Fibroblast of skin of abdomen (primary cell): ENCODE results near the gene WAC. TPM values are rescaled to one million over a fixed set of nuclear protein-coding genes. Genes with fewer than 3 reads are reported as not detected.
"Not testable (repeated sequence)": the region's sequence is repeated elsewhere in the genome, so short reads cannot be mapped to it uniquely, and the experiment has no call there.

ENCODE experiments used
- DNase-seq: peaks from one replicate; pipeline ENCODE4 v3.0.0-alpha.2; 2013
- polyA plus RNA-seq, 2 experiments: library from polyadenylated mRNA; unstranded; fragments of 120-200 nt; gene quantifications; one replicate each; pipeline ENCODE4 v1.2.1, GENCODE V29; 2013; ENCODE audit not compliant: insufficient read length in 2 of 2

WAC gene, protein sequence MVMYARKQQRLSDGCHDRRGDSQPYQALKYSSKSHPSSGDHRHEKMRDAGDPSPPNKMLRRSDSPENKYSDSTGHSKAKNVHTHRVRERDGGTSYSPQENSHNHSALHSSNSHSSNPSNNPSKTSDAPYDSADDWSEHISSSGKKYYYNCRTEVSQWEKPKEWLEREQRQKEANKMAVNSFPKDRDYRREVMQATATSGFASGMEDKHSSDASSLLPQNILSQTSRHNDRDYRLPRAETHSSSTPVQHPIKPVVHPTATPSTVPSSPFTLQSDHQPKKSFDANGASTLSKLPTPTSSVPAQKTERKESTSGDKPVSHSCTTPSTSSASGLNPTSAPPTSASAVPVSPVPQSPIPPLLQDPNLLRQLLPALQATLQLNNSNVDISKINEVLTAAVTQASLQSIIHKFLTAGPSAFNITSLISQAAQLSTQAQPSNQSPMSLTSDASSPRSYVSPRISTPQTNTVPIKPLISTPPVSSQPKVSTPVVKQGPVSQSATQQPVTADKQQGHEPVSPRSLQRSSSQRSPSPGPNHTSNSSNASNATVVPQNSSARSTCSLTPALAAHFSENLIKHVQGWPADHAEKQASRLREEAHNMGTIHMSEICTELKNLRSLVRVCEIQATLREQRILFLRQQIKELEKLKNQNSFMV
- 94.2 TPM for polyA plus RNA-seq (2013, experiment 1 of 2; ENCODE audit: insufficient read length)
- 90.8 TPM for polyA plus RNA-seq (2013, experiment 2 of 2; ENCODE audit: insufficient read length)

DNA sequence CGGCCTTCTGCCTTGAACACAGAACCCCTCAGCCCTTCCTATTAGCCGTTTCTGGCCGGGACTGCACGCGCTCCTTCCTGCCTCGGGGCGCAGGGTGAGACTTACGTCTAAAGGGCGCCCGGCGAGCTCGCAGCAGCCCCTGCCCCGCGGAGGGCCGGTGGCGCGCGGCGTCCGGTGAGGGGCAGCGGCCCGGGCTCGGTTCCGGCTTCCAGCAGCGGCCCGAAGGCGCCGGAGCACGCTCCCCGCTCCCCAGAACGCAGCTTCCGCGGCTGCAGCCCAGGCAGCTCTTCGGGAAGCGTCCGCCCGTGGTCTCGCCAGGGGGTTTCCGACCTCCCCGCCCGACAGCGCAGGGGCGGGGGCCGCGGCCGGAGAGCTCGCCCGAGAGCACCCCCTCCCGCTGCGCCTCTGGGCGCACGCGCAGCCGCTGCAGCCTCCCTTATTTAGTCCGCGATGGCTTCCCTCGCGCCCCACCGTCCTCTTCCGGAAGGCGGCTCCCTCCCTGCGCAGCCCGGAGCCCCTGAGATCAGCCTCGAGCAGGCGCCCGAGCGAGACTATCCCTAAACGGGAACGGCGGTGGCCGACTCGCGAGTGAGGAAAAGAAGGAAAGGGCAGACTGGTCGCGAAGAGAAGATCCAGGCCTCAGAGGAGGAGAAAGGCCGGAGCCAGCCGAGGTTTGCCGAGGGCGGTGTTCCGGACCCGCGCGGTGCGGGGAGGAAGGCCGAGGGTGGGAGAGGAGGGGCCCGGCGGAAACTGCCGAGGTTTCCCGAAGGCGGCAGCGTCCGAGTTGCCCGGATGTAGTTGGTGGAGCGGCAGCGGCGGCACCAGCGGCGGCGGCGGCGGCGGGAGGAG is at the start of gene WAC:
Gene WAC (plus strand): TSS at position 782 of the 849 bp plus-strand sequence. CDS start 462 bp downstream, outside the sequence.
- peak; percentile 94 for DNase-seq

DNA sequence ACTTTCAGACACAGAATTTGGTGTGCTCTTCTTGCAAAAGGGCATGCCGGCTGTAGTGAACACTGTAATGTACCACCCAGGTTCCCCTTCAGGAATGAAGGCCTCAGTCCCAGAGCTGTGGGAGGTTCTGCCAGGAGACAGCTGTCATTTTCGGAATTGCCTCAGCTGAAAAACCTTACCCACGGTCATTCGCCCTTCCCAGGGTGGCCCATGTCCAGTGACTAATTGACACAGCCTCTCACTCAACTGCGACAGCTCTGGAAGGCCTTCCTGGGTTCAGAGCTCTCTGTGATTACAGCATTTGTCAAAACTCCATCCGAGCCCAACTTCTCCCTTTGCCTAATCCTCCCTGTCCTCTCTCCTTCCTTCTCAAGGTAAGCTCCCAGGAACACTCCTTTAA is 43.7 kb upstream of the WAC start:
- DNase-seq: no peak

DNA sequence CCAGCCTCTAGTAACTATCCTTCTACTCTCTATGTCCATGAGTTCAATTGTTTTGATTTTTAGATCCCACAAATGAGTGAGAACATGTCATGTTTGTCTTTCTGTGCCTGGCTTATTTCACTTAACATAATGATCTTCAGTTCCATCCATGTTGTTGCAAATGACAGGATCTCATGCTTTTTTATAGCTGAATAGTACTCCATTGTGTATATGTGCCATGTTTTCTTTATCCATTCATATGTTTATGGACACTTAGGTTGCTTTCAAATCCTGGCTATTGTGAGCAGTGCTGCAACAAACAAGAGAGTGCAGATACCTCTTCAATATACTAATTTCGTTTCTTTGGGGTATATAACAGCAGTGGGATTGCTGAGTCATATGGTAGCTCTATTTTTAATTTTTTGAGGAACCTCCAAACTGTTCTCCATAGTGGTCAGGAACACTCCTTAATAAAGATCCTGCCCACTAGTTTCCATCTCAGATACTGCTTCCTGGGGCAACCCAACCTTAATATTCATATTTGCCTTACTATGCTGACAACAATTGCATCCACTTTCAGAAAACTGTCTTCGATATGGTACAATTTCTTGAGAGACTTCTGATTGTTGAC is 42.6 kb upstream of the WAC start:
- not testable (repeated sequence) for DNase-seq

DNA sequence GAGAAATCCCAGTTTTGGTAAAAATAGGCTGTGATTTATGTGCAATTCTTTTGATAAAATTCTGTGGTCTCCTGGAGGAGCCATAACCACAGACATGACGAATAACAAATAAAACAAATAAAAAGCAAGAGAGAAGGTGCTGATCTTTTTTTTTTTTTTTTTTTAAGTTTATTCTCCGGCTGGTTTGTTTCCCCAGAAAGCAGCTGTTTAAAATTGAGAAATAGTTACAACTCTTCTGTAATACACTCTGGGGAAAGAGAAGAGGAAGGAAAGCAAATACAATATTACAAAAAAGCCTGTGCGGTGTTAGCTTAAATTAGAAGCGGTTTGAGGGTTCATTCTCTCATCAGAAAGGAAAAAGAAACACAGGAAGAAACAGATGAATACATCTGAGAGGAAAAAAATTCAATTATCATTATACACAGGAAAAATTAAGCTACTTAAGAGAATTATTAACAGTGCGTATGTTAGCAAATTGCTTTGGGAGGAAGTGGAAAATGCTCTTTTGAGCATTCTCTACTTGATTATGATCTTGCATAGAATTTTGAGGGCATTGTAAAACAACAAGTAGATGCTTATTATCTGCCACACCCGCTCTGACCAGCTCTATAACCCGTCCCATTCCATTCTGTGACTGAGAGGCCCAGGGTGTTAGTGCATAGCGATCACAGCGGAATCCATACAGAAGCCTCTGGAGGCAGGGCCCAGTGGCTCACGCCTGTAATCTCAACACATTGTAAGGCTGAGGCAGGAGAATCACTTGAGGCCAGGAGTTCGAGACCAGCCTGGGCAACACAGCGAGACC is 40.6 kb upstream of the WAC start:
- no peak for DNase-seq

DNA sequence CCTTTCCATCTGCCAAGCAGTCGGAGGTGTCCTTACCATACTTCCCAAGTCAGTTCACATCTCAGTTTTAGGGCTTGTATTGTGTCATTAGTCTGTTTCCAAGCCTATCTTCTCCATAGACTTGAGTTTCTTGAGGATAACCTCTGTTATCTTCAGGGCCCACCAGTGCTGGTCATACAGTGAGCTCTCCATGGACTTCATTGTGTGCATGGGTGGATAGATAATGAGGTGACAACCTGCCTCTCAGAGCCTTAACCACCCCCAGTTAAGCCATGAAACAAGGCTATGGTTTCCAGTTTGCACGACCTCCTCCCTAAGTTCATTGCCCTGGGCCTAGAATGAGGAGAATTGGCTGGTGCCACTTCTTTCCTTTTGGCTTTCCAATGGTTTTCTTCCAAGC is 38.5 kb upstream of the WAC start:
- no peak for DNase-seq

DNA sequence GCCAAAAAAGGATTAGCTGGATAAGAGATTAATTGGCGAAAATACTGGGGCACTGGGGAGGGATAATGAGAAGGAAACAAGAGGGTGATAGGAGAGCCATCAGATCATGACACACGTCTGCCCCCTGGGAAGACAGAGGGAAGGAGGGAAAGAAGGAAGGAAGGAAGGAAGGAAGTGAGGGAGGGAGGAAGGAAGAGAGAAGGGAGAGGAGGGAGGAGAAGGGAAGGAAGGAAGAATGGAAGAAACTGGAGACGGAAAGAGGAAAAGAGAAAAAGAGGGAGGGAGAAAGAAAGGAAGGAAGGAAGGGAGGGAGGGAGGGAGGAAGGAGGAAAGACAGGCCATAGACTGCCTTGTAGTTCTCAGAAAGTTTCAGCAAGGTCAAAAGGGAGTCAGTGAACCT is 37.8 kb upstream of the WAC start:
- DNase-seq: no peak

DNA sequence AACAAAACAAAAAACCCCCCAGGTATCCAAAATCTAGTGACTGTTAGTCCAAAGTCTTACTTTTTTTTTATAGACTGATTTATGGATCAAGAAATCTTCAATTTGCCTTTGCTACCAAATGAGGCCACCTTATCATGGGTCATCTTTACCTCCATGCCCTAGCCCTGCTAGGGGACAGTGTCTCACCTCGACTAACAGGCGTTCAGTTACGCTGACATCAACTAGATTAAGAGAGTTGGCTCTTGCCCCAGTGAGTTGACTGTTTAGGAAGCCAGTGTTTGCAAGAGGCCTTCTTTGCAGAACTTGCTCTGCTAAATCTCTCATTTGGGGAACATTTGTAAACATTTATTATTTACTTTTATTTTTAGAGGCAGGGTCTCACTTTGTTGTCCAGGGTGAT is 36.9 kb upstream of the WAC start:
- no peak for DNase-seq

DNA sequence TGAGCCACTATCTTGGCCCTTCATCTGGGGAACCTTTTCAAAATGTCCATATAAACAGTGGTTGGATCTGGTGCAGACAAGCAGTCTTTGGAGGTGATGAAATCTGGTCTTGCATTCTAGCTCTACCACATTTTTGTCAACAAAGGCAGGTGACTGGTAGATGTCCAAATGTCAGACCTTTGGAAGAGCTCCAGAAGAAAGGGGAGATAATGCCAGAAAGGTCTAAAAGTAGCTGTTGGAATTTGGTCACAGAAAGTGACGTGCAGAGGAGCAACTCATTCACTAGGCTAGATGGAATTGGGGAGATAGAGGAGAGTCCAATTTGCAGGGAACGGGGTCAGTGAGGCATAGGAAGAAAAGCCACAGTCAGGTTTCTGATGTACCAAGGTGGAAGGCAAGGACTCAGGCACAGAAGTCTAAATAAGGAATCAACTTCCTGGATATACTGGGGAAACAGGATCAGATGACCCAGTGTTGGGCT is 36.4 kb upstream of the WAC start:
- no peak for DNase-seq

DNA sequence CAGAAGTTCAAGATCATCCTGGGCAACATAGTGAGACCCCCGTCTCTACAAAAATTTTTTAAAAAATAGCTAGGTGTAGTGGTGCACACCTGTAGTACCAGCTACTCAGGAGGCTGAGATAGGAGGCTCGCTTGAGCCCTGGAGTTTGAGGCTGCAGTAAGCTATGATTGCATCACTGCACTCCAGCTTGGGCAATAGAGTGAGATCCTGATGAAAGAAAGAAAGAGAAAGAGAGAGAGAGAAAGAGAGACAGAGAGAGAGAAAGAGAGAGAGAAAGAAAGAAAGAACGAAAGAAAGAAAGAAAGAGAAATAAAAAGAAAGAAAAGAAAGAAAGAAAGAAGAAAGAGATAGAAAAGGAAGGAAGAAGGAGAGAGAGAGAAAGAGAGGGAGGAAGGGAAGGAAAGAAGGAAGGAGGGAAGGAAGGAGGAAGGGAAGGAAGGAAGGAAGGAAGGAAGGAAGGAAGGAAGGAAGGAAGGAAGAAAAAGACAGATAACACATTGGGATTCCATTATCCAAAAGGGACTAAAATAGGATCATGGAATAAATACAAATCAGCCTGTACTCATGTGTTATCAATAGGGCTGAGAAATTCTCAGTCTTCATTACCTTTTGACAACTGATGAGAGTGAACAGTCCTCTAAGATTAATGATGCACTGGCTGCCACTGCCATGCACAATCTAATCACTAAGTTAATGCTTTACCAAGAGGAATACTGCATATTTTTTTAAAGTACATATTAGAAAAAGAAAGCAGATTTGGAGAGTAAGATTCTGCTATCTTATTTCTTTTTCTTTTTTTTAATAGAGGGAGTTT is 35.4 kb upstream of the WAC start:
- DNase-seq: no peak

DNA sequence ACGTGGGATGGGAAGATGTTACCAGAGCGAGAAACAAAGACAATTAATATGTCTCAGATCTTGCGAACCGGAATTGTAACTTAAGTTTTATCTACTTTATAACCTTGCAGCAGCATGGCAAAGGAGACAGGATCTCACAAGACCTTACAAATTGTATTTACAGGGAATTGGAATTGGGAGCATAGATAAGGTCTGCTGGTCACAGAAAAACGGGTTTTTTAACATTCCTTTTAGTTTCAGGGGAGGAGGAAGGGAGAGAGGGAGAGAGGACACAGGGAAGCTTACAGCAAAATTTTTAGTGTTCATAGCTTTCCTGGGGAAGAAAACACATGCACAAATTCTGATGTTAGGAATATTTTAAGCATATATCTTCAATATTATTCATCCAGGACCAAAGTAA is 32.7 kb upstream of the WAC start:
- not testable (repeated sequence) for DNase-seq

DNA sequence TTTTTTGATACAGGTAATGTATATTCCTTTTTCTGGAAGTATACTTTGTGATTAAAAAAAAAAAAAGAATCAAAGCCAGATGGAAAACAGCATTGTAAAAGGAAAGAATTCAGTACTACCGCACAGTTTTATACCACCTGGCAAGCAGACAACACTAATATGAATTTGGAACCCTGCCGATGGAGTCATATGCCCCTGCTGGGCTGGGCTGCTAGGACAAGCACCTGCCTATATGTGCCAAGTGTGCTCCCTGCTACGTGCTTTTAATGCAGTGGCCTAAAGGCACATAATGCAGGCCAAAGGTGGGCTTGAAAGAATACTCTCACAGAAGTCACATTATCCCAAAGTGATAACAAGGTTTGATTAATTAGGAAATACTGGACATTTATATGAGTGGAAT is 29.8 kb upstream of the WAC start:
- peak; percentile 21 for DNase-seq

DNA sequence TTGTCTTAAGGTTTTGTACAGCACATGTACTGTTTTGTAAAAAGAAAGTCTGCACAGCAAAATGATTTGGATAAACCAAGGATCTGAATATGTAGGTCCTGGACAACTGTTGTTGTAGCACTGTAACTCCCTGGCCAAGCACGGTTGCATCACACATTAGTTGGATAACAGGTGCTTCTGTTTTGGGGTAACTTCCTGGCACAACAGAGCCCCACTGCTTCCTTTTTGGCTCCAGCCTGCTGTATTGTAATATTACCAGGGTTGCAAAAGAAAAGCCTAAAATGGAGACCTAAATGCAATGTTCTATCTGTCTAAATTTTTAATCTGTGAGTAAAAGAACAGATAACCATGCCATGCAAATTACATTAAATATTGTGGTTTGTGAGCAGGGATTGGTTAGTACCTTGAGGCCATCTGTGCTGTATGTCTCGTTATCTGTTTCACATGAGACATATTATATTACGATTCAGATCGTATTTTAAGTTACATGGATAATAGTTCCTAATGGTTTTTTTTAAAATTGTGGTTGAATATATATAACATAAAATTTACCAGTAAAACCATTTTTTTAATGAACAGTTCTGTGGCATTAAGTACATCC is 27.5 kb upstream of the WAC start:
- DNase-seq: no peak

DNA sequence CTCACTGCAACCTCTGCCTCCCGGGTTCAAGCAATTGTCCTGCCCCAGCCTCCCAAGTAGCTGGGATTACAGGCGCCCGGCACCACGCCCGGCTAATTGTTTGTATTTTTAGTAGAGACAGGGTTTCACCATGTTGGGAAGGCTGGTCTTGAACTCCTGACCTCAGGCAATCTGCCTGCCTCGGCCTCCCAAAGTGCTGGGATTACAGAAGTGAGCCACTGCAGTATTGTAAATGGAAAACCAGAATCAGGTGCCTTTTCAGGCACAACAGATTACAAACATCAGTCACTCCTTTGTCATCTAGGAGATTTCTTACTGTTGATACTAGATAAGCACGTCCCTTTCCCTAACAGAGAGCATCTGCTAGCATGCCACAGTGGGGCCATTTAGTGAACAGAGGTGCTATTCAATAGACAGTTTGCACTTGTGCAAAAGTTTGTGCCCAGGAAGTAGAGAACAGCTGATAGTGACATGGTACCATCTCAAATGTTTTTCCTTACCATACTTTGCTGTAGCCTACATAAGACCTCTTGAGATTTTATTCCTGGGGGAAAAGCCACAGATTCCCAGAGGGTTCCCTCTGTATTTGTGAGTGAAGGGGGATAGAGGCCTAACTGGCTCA is 24.5 kb upstream of the WAC start:
- no peak for DNase-seq

DNA sequence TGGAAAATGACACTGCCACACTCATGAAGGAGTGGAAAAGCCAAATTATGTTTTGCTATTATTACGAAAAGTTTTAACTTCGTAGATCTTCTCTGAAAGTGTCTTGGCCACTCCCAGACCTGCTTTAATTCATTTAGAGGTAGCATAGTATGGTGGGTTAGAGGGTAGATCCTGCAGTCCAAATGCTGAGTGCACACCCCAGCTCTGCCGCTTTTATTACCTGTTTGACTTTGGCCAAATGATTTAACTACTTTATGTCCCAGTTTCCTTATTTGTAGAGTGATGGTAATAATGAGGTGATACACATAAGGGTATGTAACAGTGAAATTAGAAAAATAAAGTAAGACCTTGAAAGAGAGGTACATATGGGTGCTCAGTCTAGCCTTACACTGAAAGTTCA is 23.6 kb upstream of the WAC start:
- DNase-seq: no peak

DNA sequence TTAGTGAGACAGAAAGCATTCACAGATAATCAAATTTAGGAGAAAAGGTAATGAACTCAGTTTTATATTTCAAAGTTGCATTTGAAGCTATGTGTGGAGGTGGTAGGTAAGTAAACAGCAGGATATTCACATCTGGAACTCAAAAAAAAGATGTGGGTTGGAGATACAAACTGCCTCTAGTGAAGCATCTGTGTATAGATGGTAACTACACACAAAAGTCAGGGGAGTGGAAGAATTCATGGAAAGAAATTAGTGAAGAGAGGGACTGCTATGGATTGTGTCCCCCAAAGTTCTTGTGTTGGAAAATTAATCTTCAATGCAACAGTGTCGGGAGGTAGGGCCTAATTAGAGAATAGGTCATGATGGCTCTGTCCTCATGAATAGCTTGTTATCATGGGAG is 18.3 kb upstream of the WAC start:
- DNase-seq: no peak

DNA sequence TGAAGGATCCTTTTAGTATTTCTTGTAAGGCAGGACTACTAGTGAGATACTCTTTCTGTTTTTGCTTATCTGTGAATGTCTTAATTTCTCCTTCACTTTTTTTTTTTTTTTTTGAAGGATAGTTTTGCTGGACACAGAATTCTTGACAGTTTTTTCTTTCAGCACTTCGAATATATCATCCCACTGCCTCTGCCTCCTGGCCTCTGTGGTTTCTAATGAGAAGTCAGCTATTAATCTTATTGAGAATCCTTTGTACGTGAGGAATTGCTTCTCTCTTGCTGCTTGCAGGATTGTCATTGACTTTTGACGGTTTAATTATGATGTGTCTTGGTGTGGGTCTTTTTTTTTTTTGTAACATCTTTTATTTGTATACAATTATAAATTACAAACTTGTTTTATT is 12.6 kb upstream of the WAC start:
- peak; percentile 29 for DNase-seq

DNA sequence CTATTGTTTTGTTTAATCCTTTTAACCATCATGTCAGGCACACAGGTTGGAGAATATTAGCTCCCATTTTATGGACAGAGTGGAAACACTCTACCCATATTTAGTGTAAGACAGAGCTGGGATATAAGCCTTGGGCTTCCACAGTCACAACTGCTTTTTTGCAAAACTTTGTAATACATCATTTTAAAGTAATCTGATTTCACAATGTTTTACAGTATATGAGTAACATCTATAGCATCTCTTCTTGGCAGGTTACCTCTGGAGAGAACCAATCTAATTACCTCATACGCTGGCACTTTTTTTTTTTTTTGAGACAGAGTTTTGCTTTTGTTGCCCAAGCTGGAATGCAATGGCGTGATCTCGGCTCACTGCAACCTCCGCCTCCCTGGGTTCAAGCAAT is 12.1 kb upstream of the WAC start:
- peak; percentile 71 for DNase-seq

DNA sequence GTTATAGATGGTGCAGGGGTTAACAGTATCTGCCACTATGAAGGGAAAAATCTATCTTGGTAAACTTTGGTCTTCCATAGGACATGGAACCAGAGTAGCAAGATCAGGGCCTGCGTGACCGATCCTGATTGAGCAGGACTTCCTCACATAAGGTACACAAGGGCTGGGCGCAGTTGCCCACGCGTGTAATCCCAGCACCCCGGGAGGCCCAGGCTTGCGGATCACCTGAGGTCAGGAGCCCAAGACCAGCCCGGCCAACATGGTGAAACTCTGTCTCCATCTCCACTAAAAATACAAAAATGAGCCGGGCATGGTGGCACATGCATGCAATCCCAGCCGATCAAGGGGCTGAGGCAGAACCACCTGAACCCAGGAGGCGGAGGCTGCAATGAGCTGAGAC is 11.0 kb upstream of the WAC start:
- not testable (repeated sequence) for DNase-seq

DNA sequence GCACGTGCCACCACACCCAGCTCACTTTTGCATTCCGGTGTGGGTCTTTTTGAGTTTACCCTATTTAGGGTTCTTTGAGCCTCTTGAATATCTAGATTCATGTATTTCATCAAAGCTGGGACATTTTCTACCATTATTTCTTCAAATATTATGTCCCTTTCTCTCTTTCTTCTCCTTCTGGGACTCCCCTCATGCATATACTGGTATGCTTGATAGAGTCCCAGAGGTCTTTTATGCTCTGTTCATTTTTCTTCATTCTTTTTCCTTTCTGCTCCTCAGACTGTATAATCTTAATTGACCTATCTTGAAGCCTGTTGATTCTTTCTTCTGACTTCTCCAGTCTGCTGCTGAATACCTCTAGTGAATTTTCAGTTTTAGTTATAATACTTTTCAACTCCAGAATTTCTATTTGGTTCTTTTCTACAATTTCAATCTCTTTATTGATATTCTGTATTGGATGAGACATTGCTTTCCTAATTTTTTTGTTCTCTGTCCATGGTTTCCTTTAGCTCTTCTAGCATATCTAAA is 9.1 kb upstream of the WAC start:
- no peak for DNase-seq

DNA sequence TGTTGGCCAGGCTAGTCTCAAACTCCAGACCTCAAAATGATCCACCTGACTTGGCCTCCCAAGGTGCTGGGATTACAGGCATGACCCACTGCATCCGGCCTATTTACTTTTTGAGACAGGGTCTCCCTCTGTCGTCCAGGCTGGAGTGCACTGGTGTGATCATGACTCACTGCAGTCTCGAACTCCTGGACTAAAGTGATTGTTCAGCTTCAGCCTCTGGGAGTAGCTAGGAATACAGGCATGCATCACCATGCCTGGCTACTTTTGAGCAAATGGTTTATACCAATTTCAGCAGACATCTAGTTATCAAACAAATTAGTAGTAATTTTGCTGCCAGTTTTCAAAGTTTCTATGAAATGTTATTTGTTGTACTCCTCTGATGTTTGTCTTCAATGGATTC is 2.2 kb upstream of the WAC start:
- DNase-seq: peak; percentile 5
